ENCODE results near the gene FAM131A. TPM values are rescaled to one million over a fixed set of nuclear protein-coding genes. Genes with fewer than 3 reads are reported as not detected.

The FAM131A gene
- total RNA-seq, 1 experiment from 2014 or later: 13.9 TPM

- Histone ChIP-seq H3K9me3 (replicated peaks) (no peaks in the 10 kb centered on the region), H3K4me3 (no peak overlapping the region), H3K27me3 (replicated peaks) (no peaks in the 10 kb centered on the region), H3K36me3 (peaks cover 63% of the 10 kb centered on the region), H3K4me1 (replicated peaks) (peaks cover 54% of the 10 kb centered on the region), H3K27ac (no peak overlapping the region)
- no peak for DNase-seq (ENCODE audit: low read depth in 1 of 2, low spot score in 2 of 2)
These were observed 14.2 kb downstream of the FAM131A start for GRCh38 chr3:184351511-184352148.

DNA sequence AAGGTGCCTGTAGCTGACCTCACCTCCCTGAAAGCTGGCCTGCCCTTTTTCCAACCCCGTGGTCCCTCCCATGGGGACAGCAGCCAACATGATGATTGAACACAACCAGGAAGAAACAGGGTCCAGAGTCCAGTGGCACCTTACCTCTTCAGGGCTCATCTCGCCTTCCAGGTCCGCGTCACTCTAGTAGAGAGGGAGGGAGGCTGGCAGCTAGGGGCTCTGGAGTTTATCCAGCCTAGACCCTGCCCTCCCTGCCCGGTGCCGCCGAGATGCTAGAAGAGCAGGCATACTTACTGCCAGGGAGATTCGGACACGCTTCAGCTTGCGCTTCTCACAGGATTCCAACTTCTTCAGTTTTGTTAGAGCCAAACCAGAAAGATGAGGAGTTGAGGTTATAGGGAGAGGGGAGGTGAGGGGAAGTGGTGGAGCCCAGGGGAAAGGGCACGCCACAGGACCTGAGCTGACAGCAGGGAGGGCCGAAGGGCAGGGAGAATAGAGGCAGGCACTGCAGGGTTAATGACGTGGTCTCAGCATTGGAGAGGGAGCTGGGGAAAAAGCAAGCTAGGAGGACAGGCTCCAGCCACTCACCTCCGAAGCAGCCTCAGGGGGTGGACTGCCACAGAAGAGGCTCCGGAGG lies 14.9 kb downstream of the FAM131A start:
- Histone ChIP-seq H3K27ac (no peak overlapping the region), H3K4me1 (replicated peaks) (peaks cover 60% of the 10 kb centered on the region), H3K9me3 (replicated peaks) (no peaks in the 10 kb centered on the region), H3K36me3 (peaks cover 66% of the 10 kb centered on the region), H3K4me3 (no peak overlapping the region), H3K27me3 (replicated peaks) (no peaks in the 10 kb centered on the region)
- no peak for DNase-seq (ENCODE audit: low read depth in 1 of 2, low spot score in 2 of 2)

DNA sequence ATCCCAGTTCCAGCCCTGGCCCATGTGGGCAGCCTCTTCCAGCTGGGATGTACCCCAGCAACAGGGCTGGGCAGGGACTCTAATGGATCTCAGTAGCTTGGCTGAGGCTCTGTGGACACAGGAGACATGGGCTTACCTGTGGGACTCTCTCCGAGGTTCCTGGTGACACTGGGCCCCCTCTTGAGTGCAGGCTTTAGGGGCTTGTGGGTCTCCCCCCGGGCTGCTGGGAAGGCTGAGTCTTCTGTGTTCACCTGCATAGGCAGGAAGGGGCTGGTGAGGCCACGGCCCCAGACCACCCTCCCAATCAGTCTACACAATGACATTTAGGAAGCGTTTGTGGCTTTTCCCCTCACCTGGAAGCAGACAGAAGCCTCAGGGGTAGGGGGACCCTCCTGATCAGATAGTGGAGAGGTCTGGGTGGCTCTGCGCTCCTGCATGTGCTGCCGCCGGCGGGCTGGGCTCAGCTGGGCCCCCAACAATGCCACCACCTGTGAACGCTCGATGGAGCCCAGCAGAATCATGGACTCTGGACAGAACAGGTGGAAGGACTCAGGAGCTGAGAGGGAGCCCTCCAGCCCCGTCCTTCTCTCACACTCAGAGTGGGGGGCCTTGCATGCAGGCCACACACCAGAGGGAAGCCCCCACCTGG lies 15.6 kb downstream of the FAM131A start:
- Histone ChIP-seq H3K27ac (no peak overlapping the region), H3K4me1 (replicated peaks) (peaks cover 62% of the 10 kb centered on the region), H3K9me3 (replicated peaks) (no peaks in the 10 kb centered on the region), H3K36me3 (peaks cover 68% of the 10 kb centered on the region), H3K27me3 (replicated peaks) (no peaks in the 10 kb centered on the region), H3K4me3 (no peak overlapping the region)
- DNase-seq (ENCODE audit: low read depth in 1 of 2, low spot score in 2 of 2): no peak

GRCh38 chr3:184353546-184353941 lies 16.1 kb downstream of the FAM131A start:
- Histone ChIP-seq H3K4me3 (no peak overlapping the region), H3K27ac (0 out of 2 replicates have a peak overlapping the region, but pooled peaks have one; percentile 10)

GRCh38 chr3:184354121-184354728 lies 16.8 kb downstream of the FAM131A start:
- peaks cover 79% of the 10 kb centered on the region for H3K36me3 ChIP-seq
- DNase-seq (ENCODE audit: low read depth in 1 of 2, low spot score in 2 of 2): peak; percentile 26 to 66
- H3K4me1 ChIP-seq (replicated peaks): peaks cover 64% of the 10 kb centered on the region
- peak overlapping the region; percentile 10; the same call in 1 of the 2 replicates for H3K27ac ChIP-seq
- no peak overlapping the region for H3K4me3 ChIP-seq
- H3K27me3 ChIP-seq (replicated peaks): no peaks in the 10 kb centered on the region
- H3K9me3 ChIP-seq (replicated peaks): no peaks in the 10 kb centered on the region

More at GRCh38 chr3:184353546-184353941, 16.1 kb downstream of the FAM131A start:
- H3K27me3 ChIP-seq (replicated peaks): no peaks in the 10 kb centered on the region
- H3K9me3 ChIP-seq (replicated peaks): no peaks in the 10 kb centered on the region
- peaks cover 73% of the 10 kb centered on the region for H3K36me3 ChIP-seq
- DNase-seq (ENCODE audit: low read depth in 1 of 2, low spot score in 2 of 2): no peak
- peaks cover 62% of the 10 kb centered on the region for H3K4me1 ChIP-seq (replicated peaks)

- H3K27ac ChIP-seq: peak overlapping the region; percentile 79
- H3K36me3 ChIP-seq: peaks cover 80% of the 10 kb centered on the region
- DNase-seq (ENCODE audit: low read depth in 1 of 2, low spot score in 2 of 2): peak in 1 of 2 experiments; percentile 42
- H3K27me3 ChIP-seq (replicated peaks): no peaks in the 10 kb centered on the region
- no peaks in the 10 kb centered on the region for H3K9me3 ChIP-seq (replicated peaks)
- H3K4me3 ChIP-seq: no peak overlapping the region
- H3K4me1 ChIP-seq (replicated peaks): peaks cover 65% of the 10 kb centered on the region
These were observed 17.4 kb downstream of the FAM131A start for GRCh38 chr3:184354754-184355153.

- Histone ChIP-seq H3K4me3 (no peak overlapping the region), H3K27me3 (replicated peaks) (no peaks in the 10 kb centered on the region), H3K36me3 (peaks cover 77% of the 10 kb centered on the region), H3K27ac (peak overlapping the region; percentile 79), H3K4me1 (replicated peaks) (peaks cover 65% of the 10 kb centered on the region), H3K9me3 (replicated peaks) (no peaks in the 10 kb centered on the region)
- DNase-seq (ENCODE audit: low read depth in 1 of 2, low spot score in 2 of 2): peak; percentile 87 to 91
These were observed 18.1 kb downstream of the FAM131A start for GRCh38 chr3:184355261-184356040.

DNA sequence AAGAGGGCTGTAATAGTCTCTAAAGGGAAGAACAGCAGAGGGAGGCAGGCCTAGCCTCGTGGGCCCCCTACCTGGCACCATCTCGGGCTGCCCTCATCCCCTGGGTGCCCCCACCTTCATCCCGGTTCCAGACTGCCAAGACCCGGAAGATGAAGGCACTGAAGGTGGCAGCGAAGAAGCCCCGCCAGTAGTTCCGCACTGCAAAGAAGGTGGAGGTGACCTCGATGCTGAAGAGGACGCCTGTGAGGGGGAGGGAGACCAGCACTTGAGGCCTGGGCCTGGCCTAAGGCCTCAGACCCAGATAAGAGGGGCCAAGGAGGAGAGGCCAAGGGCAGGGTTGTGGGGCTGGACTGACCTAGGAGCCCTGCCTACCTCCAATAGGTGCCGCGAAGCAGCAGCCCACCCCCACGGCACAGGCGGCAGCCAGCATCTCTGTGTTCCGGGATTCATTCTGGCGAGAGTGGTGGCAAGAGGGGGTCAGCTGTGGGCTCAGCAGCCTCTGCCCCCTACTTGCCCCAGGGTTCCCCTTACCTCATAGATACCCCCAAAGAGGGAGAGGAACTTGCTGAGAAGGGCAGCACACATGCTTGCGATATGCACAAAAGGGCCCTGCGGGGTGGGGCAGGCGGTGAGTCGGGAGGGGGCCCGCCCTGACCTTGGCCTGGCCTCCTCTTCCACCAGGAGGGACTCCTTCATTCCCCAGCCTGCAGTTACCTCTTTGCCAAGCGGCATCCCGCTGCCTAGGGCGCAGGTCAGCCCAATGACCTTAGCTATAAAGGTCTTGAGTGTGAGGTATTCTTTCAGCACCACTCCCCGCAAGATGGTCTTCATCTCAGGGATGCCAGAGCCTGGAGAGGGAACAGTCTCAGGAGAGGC lies 20.1 kb downstream of the FAM131A start:
- no peak overlapping the region for H3K4me3 ChIP-seq
- no peaks in the 10 kb centered on the region for H3K27me3 ChIP-seq (replicated peaks)
- H3K27ac ChIP-seq: peak overlapping the region; percentile 79
- no peaks in the 10 kb centered on the region for H3K9me3 ChIP-seq (replicated peaks)
- H3K4me1 ChIP-seq (replicated peaks): peaks cover 71% of the 10 kb centered on the region
- peak in 1 of 2 experiments; percentile 34 for DNase-seq (ENCODE audit: low read depth in 1 of 2, low spot score in 2 of 2)
- H3K36me3 ChIP-seq: peaks cover 58% of the 10 kb centered on the region

DNA sequence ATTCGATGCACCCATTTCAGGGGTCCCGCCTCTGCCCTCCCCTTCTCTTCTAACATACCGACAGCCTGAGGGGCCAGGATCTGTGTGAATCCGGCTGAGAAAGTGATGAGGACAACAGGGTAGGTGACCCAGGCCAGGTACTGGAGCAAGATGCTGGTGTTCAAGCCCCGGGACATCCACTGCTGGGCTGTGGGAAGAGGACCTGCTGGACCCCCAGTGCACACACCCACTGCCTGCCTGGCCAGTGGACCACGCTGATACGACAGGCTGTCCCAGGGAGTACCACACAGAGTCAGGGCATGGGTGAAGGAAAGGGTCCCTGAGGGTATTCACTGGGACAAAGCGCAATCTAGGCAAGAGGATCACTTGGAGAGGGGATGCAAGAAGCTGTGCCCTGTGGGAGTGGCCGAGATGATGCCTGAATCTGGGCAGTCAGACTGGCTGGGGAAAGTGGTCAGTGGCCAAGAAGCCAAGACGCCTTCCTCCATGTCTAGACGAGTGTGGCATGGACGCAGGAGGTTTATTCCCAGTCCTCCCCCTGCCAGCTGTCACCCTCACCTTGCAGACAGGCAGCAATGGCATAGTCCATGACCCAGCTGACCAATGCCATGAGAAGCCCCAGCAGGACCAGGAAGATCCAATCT lies 20.8 kb downstream of the FAM131A start:
- no peak for DNase-seq (ENCODE audit: low read depth in 1 of 2, low spot score in 2 of 2)
- Histone ChIP-seq H3K9me3 (replicated peaks) (no peaks in the 10 kb centered on the region), H3K27me3 (replicated peaks) (no peaks in the 10 kb centered on the region), H3K36me3 (peaks cover 51% of the 10 kb centered on the region), H3K27ac (no peak overlapping the region), H3K4me3 (no peak overlapping the region), H3K4me1 (replicated peaks) (peaks cover 74% of the 10 kb centered on the region)

DNA sequence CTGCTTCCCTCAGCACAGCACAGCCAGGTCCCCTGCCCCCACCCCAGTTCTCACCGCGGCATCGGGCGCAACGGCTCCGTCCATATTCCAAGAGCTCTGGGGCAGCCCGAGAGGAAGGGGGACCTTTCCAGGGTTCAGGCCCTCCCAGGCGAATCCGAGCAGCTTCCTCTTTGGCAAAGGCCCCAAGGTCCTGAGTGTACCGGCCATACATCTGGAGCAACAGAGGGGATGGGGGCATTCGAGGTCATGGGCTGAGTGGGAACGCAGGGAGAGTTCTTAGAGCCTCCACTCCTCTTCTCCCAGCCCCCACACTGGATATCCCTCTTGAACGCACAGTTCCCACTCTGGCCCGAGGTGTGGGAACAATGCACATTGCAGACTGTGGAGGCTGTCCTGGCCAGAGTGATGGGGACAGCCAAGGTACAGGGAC lies 21.5 kb downstream of the FAM131A start:
- Histone ChIP-seq H3K4me3 (no peak overlapping the region), H3K27me3 (replicated peaks) (no peaks in the 10 kb centered on the region), H3K9me3 (replicated peaks) (no peaks in the 10 kb centered on the region), H3K27ac (no peak overlapping the region), H3K36me3 (peaks cover 50% of the 10 kb centered on the region), H3K4me1 (replicated peaks) (peaks cover 76% of the 10 kb centered on the region)
- DNase-seq (ENCODE audit: low read depth in 1 of 2, low spot score in 2 of 2): no peak

DNA sequence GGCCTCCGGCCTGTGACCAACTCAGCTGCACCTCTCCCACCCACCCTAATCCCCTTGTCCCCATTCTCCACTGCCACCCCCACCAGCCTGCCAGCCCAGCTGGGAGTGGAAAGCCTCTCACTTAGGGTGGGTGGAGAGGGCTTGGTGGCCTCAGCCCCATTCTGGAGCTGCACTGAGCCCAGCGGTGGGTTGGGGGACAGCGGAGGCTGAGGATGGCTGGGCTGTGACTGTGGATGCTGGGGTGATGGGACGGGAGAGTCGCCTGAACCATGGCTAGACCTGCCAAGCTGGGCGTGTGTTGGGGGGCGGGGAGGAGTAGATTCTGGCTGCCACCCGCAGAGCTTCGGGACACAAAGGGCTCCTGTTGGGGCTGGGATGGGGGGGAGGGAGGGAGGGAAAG lies 22.2 kb downstream of the FAM131A start:
- Histone ChIP-seq H3K27ac (no peak overlapping the region), H3K36me3 (peaks cover 52% of the 10 kb centered on the region), H3K9me3 (replicated peaks) (no peaks in the 10 kb centered on the region), H3K4me1 (replicated peaks) (peaks cover 72% of the 10 kb centered on the region), H3K4me3 (no peak overlapping the region), H3K27me3 (replicated peaks) (no peaks in the 10 kb centered on the region)
- no peak for DNase-seq (ENCODE audit: low read depth in 1 of 2, low spot score in 2 of 2)
